OCI-LY3 (cell line): ENCODE measurements around the gene EGR1.

Experiments used
- H2AFZ ChIP-seq: fragments of 200-600, 300-600 bp; shearing (Covaris generic); 2 replicates; pipeline ENCODE4 v1.6.0; 2014; ENCODE audit warnings: antibody characterized with exemption, low read depth, low read length
- H3K27ac ChIP-seq: fragments of 200-600, 300-600 bp; sonication (generic); 2 replicates; pipeline ENCODE4 v1.5.1; 2014; ENCODE audit warnings: mild to moderate bottlenecking, low read length, moderate library complexity, mixed read lengths
- H3K27me3 ChIP-seq: fragments of 200-600, 300-600 bp; sonication (generic); 2 replicates; pipeline ENCODE4 v1.6.1; 2014; ENCODE audit warnings: low read depth, low read length, mixed read lengths
- H3K36me3 ChIP-seq: fragments of 200-600, 300-600 bp; sonication (generic); replicated peaks from 2 replicates; pipeline ENCODE3; 2014; ENCODE audit warnings: low read depth, low read length, mixed read lengths
- H3K4me1 ChIP-seq: fragments of 300-600, 200-600 bp; sonication (generic); 2 replicates; pipeline ENCODE4 v1.6.1; 2014; ENCODE audit warnings: low read length, mixed read lengths
- H3K4me2 ChIP-seq: fragments of 200-600, 300-600 bp; sonication (generic); 2 replicates; pipeline ENCODE4 v1.6.1; 2014; ENCODE audit warnings: low read length, mixed read lengths
- H3K4me3 ChIP-seq: fragments of 300-600, 200-600 bp; sonication (generic); 2 replicates; pipeline ENCODE4 v1.5.1; 2014; ENCODE audit warnings: antibody characterized with exemption, mild to moderate bottlenecking, low read length, moderate library complexity
- H3K79me2 ChIP-seq: fragments of 300-600, 200-600 bp; shearing (Covaris generic); 2 replicates; pipeline ENCODE4 v1.6.1; 2014; ENCODE audit warnings: mild to moderate bottlenecking, low read length, mixed read lengths
- H3K9ac ChIP-seq: fragments of 300-600, 200-600 bp; shearing (Covaris generic); 2 replicates; pipeline ENCODE4 v1.6.0; 2014; ENCODE audit warnings: mild to moderate bottlenecking, low read length, moderate library complexity
- H3K9me3 ChIP-seq: fragments of 200-600, 300-600 bp; shearing (Covaris generic); 2 replicates; pipeline ENCODE4 v1.6.1; 2014; ENCODE audit warnings: low read length, mixed read lengths; ENCODE audit not compliant: insufficient read depth
- H4K20me1 ChIP-seq: fragments of 200-600, 300-600 bp; sonication (generic); 2 replicates; pipeline ENCODE4 v1.6.1; 2016; ENCODE audit warnings: low read length, mixed read lengths; ENCODE audit not compliant: insufficient read depth
- EZH2phosphoT487 ChIP-seq: fragments of 200-600 bp; shearing (Covaris generic); IDR thresholded peaks from 2 replicates; pipeline ENCODE4 v1.6.1; 2018; ENCODE audit warnings: antibody characterized with exemption, mixed run types, low read depth
- TF ChIP-seq, protein P1 (sequence below): fragments of 200-600, 300-600 bp; sonication (generic); IDR thresholded peaks from 2 replicates; pipeline ENCODE4 v1.5.1; 2014; ENCODE audit warnings: antibody characterized with exemption, low read length, low read depth

The EGR1 gene

DNA sequence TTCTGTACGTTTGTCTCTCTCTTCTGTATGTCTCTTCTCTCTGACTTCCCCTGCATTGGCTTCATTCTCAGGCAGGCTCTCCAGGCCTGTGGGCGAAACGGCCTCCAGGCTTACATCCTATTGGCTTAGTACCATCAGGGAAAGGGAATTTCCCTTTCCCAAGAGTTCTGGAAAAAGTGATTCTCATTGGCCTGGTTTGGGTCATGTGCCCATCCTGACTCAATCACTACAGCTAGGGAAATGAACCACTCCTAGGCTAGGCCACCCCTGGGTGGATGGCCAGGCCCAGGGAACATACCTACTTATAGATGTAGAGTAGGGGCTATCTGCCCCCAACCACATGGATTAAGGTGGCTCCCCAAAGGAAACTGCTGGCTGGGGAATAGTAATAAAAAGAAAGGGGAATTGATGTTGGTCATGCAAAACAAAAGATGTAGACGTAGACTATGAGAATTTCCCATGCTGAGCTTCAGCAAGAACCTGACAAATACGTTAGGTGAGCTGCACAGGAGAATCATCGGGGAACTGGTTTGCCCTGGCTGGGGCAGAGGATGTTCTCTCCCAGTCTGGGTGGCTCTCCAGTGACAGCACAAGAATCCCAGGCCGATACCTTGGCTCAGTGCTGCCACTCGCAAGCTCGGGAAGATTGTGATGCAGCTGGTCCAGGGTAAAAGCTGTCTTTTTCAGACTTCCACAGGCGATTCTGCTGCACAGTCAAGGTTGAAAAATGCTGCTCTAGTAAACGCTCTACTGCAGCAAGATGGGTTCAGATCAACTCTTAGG, 3.7 kb upstream of the EGR1 start:
- no peaks in the 10 kb centered on the region for H3K27me3 ChIP-seq
- H3K4me2 ChIP-seq, result no peak overlapping the region
- no peak overlapping the region for H3K9ac ChIP-seq
- no peak overlapping the region for H3K4me3 ChIP-seq
- no peaks in the 10 kb centered on the region for H3K9me3 ChIP-seq
- H3K27ac ChIP-seq, result no peak overlapping the region
- no peak overlapping the region for H2AFZ ChIP-seq
- TF ChIP-seq, protein P1, sequence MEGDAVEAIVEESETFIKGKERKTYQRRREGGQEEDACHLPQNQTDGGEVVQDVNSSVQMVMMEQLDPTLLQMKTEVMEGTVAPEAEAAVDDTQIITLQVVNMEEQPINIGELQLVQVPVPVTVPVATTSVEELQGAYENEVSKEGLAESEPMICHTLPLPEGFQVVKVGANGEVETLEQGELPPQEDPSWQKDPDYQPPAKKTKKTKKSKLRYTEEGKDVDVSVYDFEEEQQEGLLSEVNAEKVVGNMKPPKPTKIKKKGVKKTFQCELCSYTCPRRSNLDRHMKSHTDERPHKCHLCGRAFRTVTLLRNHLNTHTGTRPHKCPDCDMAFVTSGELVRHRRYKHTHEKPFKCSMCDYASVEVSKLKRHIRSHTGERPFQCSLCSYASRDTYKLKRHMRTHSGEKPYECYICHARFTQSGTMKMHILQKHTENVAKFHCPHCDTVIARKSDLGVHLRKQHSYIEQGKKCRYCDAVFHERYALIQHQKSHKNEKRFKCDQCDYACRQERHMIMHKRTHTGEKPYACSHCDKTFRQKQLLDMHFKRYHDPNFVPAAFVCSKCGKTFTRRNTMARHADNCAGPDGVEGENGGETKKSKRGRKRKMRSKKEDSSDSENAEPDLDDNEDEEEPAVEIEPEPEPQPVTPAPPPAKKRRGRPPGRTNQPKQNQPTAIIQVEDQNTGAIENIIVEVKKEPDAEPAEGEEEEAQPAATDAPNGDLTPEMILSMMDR, result no peak
- no peak for TF ChIP-seq EZH2phosphoT487
- no peaks in the 10 kb centered on the region for H3K79me2 ChIP-seq
- H3K4me1 ChIP-seq, result peaks cover 11% of the 10 kb centered on the region
- H3K36me3 ChIP-seq, result no peaks in the 10 kb centered on the region
- H4K20me1 ChIP-seq, result no peaks in the 10 kb centered on the region

DNA sequence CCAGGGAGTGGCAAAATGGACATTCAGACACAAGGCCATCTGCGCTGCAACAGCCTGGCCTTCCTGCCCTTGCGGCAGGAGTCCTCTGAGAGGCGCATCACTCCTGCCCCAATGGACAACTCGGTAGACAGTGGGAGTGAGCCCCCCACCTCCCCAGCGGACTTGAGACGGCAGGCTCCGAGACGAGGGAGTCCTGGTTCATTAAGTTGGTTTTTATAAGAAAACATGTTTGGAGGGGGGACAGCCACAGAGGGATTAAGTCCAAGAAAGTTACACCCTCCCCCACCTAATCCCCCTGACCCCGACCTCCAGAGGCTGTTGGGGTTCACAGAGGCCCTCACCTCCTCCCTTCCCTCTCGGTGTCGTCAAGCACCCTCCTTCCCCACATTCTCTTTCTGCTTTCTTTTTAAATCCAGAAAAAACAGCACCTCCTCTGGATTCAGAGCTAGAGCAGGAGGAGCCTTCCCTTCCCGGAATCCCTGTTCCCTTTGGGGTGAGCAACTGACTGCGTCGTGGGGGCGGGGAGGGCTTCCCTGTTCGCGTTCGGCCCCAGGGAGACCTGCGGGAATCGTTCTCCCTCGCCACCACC, 1.8 kb upstream of the EGR1 start:
- peaks cover 9% of the 10 kb centered on the region for H3K4me1 ChIP-seq
- peak overlapping the region; percentile 64 for H2AFZ ChIP-seq
- peak overlapping the region; percentile 87 for H3K4me2 ChIP-seq
- no peaks in the 10 kb centered on the region for H3K27me3 ChIP-seq
- peak overlapping the region; percentile 94 for H3K4me3 ChIP-seq
- H3K36me3 ChIP-seq, result no peaks in the 10 kb centered on the region
- no peaks in the 10 kb centered on the region for H4K20me1 ChIP-seq
- no peaks in the 10 kb centered on the region for H3K79me2 ChIP-seq
- TF ChIP-seq EZH2phosphoT487, result no peak
- TF ChIP-seq, protein P1, result no peak
- H3K9me3 ChIP-seq, result no peaks in the 10 kb centered on the region
- peak overlapping the region; percentile 62 for H3K27ac ChIP-seq
- H3K9ac ChIP-seq, result peak overlapping the region; percentile 87

DNA sequence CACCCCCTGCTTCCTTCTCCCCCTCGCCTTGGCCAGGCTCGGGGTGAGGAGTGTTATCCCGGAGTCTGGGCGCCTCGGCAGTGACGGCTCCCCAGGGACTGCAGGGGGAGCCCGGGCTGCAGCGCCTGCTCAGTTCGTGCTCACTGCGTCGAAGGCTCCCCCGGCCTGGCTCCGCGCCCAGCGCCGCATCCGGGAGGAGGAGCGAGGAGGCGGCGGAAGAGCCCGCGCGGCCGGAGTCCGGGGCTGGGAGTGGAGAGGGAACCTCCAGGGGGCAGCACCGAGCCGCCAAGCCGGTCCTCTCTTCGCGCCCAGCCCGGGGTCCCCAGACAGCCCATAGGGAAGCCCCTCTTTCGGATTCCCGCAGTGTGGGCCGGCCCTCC, 1.3 kb upstream of the EGR1 start:
- H2AFZ ChIP-seq, result peak overlapping the region; percentile 90
- peak overlapping the region; percentile 94 for H3K4me3 ChIP-seq
- TF ChIP-seq, protein P1, result peak; percentile 53
- no peak for TF ChIP-seq EZH2phosphoT487

DNA sequence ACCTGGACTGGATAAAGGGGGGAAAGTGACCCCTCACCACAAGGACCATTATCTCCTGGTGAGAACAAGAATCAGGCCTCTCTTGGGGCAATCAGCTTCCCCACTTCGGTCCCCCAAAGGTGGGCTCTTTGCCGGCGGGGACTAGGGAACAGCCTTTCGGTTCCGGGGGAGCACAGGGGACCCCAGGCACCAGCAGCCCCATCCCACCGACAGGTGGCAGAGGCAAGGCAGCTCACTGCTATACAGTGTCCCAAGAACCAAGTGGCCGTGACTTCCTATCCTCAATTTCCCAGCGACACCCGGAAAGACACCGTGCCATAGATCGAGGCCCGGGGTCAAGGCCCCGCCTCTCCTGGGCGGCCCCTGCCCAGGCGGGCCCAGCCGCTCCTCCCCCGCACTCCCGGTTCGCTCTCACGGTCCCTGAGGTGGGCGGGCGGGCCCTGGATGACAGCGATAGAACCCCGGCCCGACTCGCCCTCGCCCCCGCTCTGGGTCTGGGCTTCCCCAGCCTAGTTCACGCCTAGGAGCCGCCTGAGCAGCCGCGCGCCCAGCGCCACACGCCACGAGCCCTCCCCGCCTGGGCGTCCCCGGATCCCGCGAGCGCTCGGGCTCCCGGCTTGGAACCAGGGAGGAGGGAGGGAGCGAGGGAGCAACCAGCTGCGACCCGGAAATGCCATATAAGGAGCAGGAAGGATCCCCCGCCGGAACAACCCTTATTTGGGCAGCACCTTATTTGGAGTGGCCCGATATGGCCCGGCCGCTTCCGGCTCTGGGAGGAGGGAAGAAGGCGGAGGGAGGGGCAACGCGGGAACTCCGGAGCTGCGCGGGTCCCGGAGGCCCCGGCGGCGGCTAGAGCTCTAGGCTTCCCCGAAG, 655 bp upstream of the EGR1 start:
- H3K36me3 ChIP-seq, result no peaks in the 10 kb centered on the region
- no peaks in the 10 kb centered on the region for H3K27me3 ChIP-seq
- peak overlapping the region; percentile 94 for H3K4me3 ChIP-seq
- no peaks in the 10 kb centered on the region for H4K20me1 ChIP-seq
- H3K4me2 ChIP-seq, result peak overlapping the region; percentile 67
- no peaks in the 10 kb centered on the region for H3K9me3 ChIP-seq
- TF ChIP-seq EZH2phosphoT487, result no peak
- TF ChIP-seq, protein P1, result no peak; the same call in 1 of the 2 replicates
- H3K4me1 ChIP-seq, result peaks cover 1% of the 10 kb centered on the region
- H3K79me2 ChIP-seq, result no peaks in the 10 kb centered on the region
- peak overlapping the region; percentile 95 for H3K9ac ChIP-seq
- H2AFZ ChIP-seq, result peak overlapping the region; percentile 90
- peak overlapping the region; percentile 80 for H3K27ac ChIP-seq

More for the DNA sequence above, 1.3 kb upstream of the EGR1 start:
- Histone ChIP-seq H3K36me3 (no peaks in the 10 kb centered on the region), H3K27ac (peak overlapping the region; percentile 80), H4K20me1 (no peaks in the 10 kb centered on the region), H3K27me3 (no peaks in the 10 kb centered on the region), H3K4me2 (peak overlapping the region; percentile 87), H3K9ac (peak overlapping the region; percentile 95), H3K9me3 (no peaks in the 10 kb centered on the region), H3K4me1 (peaks cover 8% of the 10 kb centered on the region), H3K79me2 (no peaks in the 10 kb centered on the region)
